GM19438 (cell line): ENCODE data around the gene SPTA1.
"Not testable (repeated sequence)": the region's sequence is repeated elsewhere in the genome, so short reads cannot be mapped to it uniquely, and the experiment has no call there.

Experiments
- ATAC-seq: cut with Tn5 transposase; IDR thresholded peaks from one replicate; pipeline ENCODE4 v1.9.1; 2021; ENCODE audit warnings: low read depth; ENCODE audit not compliant: unreplicated experiment

Gene SPTA1

DNA sequence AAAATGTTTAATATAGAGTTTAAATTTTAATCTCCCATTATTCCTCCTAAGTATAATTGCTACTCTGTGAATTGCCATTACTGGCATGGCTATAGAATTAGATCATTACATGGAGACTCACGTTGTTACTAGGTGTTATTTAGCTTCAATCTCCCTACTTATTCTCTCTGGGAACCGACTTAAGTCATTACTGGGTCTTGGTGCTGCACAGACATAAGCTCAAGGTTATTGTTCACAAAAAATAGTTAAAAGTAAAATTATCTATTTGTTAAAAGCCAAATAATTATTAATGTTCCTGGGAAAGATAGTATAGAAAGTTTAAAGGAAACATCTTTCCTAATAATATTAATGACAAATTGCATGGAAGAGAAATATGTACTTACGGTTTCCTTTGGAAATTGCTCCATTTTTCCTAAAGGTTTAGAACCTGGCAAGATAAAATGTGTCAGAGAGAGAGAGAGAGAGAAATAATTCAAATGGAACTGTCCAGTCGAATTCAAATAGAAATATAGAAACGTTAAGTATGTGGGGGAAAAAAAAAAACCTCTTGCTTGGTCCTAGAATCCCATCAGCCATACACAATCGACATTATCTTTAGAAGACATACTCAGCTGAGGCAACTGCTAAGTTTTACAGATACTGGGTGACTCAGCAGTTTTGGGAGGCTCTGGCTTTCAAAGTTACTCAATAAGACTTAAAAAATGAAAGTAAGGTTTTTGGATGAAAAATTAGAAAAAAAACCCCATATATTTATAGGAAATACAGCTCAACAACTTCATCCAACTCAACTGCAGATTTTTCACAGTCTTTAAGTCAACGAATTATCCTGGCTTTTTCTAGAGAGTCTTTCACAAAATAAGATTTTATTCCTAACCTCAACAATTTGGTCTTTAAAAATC lies at the start of gene SPTA1:
Gene SPTA1, minus strand, starts transcription at position 605 of the 899 bp plus-strand sequence. Its CDS starts 198 bp downstream, at position 407.
- no peak for ATAC-seq

DNA sequence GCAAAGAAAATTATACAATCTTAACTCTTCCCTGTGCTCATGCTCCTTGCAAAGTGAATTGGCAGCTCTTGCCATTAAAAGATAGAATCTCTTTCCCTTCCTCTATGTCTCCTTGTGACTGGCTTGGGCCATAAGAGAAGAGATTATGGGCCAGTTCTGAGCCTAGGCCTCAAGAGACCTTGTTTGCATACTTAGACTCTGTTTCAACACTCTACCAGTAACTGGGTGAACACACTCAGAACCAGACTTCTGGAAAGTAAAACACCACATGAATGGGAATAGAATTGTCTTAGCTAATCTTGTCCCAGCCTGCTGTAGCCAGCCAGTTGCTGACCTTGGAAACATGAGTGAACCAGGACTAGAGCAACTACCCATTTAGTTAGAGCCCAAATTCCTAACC lies 49.3 kb upstream of the SPTA1 start:
- no peak for ATAC-seq

DNA sequence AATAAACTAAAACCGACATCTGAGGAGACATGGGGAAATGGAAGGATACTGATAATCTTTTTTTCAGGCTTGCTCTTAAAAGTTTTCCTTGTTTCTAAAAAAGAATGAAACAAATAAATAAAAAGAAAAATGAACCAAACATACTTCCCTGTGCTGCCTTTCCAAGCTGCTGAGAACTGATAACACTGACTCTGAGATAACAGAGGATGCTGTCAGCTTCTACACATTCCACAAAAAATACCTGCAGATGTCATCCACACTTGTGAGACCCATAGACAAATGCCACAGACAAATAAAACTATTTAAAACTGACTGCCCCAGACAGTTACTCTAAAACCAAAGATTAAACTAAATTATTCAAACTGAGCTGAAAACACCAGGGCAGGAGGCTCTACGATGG lies 46.0 kb upstream of the SPTA1 start:
- no peak for ATAC-seq

DNA sequence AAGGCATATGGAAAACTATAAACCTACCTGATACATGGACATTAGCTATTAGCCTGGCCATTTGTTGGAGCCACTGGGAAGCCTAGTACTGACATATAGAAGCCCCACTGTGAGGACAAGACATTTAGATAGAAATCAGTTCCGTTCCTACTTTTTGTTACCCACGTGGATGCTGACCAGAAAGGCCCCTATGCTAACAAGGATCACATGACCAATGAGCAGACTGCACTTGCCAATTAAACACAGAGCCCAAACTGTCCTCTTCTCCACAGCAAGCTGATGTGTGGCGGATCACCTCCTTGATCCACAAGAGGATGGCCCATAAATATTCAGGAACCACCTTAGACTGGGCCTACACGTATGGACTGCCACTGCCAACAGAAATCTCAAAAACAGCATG lies 45.2 kb upstream of the SPTA1 start:
- no peak for ATAC-seq

DNA sequence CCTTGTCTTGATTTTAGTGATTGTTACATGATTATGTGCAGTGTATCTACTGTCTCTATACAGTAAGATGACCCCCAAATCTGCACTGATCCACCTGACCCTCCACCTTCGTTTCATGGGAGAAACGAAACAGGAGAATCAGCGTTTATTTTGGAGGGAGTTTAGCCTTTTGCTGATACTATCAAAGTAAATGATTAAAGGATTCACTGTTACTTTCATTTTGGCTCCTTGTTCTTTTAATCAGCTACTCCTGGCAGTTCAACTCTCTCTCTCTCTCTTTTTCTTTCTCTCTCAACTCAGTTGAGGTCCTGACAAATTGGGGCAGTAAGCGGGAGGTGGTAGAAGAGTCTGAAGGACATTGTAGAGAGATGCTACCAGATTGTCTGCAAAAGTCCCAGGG lies 43.9 kb upstream of the SPTA1 start:
- ATAC-seq, result no peak

DNA sequence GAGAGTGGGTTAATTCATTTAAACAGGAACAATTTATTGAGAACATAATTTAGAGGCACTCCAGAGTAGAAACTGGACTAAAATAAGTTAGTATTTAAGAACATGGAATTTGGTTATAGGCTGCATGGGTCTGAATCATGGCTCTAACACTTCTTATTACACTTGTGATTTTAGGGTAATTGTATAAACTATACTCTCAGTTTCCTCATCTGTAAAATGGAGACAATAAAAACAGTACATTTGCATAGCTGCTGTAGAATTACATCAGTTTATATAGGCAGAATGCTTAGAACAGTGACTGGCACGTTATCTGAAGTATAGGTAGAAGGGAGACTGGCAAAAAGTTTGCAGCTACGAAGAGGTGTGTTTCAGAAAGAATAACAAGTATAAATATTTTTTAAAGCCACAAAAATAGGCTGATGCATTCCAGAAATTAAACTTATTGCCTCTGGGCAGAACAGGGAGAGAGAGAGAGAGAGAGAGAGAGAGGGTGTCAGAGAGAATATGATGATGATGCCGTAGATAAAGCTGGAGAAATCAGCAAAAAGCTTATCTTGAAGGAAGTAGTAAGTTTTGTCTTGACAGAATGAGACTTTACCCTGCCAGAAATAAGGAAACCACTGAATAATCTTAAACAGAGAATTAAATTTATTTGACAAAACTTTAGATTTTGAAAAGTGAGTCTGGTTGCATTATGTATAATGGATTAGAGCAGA lies 42.2 kb upstream of the SPTA1 start:
- ATAC-seq, result no peak

DNA sequence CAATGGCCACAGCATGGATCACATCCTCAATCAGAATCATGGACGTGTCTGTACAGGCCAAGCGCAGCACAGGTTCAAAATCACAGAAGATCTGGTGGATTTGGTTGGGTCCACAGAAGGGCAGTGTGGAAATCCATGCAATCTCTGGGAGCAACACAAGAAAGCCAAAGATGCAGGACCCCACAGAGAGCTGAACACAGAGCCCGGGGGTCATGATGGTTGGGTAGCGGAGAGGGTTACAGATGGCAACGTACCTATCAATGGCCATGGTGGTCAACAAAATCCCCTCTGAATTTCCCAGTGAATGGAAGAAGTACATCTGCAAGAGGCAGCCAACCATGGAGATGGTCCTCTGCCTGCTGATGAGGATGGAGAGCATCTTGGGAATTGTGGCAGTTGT lies 37.9 kb upstream of the SPTA1 start:
- ATAC-seq, result no peak

DNA sequence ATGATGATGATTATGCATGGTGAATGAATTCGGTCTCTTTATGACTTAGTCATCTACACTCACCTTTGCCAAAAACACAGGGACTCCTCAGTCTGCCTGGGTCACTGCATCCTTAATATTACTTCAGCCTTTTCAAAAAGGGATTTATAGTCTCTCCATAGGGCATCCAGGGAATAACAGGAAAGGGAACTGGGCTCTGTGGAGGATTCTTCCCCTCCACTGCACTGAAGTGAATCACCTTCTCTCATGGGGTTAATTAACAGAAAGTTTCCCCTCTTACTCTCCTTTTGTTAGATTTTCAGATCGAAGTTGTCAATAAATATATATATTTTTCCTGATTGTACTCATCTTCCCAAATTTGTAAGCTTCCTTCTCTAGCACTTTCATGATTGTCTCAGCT lies 34.1 kb upstream of the SPTA1 start, which contains the start of gene OR6K3:
Gene OR6K3, minus strand, starts transcription at position 101 of the 400 bp plus-strand sequence. CDS start 2,605 bp downstream, outside the sequence.
- no peak for ATAC-seq

DNA sequence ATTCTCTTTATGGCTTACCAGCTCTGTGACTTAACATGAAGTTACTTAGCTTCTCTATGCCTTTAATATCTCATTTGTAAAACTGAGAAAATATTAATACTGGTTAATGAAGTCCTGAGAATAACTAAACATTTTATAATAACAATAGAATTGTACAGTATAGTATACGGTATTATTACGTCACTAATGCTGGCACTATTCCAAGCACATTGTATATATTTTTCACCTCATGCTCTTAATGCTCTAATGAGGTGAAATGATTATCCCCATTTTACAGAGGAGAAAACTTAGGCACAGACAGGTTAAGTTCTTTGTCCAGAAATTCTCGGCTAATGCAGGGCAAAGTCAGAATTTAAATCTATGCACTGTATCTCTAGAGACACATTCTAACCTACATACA lies 33.1 kb upstream of the SPTA1 start:
- ATAC-seq, result no peak

DNA sequence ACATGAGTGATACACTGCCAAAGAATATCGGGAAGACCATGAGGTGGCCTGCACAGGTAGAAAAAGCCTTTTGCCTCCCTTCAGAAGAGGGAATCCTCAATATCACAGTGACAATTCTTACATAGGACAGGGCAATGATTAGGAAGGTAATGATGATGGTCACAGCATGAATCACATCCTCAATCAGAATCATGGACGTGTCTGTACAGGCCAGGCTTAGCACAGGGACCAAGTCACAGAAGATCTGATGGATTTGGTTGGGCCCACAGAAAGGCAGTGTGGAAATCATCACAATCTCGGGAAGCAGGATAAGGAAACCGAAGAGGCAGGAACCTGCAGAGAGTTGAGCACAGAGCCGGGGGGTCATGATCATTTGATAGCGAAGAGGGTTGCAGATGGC lies 30.8 kb upstream of the SPTA1 start:
- no peak for ATAC-seq

DNA sequence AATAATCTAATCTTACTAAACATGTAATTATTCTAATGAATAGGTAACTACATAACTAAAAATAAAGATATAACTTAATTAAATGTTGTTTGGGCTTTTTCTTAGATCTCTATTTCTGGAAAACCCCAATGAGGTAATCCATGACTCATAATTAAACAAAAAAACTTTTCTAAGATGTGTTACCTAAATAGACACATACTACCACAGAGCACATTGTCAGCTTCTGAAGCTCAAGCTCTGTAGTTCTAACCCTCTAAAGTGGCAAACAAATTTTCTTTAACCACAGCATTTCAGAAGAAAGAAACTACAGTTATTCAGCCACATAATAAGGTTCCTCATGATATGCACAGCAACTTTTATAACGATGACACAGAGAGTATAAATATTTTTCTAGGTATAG lies 29.8 kb upstream of the SPTA1 start:
- no peak for ATAC-seq

DNA sequence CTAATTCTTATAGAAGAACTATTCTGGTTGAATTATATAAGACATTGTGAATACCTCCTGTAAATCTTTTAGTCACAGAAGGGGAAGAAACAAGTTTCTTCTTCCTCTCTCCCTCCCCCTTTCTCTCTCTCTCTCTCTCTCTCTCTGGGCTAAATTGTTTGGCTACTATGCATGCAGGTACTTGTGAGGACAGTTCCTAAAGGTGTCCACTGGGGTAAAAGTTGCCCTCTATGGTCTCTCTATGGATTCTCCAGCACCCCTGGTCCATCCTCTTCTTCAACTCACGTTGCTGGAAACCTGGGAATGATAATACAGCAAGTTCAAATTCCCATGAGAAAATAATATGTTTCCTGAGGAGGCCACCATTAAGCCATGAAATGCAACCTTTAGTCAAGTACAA lies 28.2 kb upstream of the SPTA1 start:
- no peak for ATAC-seq

DNA sequence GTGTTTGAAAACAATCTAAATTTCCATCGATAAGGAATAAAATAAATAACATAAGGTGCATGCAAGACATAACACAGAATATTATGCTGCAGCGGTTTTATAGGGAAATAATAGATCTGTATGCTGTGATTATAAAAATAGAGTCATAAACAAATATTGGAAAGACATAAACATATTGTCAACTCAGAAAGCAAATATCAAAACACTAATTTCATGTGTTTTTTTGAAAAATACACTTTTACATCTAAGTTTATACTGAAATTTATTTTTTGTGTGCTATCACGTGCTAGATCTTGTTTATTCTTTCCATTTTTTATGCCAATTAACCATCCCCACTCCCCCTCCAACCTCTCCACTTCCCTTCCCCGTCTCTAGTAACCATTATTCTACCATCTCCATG lies 24.6 kb upstream of the SPTA1 start:
- ATAC-seq, result no peak

DNA sequence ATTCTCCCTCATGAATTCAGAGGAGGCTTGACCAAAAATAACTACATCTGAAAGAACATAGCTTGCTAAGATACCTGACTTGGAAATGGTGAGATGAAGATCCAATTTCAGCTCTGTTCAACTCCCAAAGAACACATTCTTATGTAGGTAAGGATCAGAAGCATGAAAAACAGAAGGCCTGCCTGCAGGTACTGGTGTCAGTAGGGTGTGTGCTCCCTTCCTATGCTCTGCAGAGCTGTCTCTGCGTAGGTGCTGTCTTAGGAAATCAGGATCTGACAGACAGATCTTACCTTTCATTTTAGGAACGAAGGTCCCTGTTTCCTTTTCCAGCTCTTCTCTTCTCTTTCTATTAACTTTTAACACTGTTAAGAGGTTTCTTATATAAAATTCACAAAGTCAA lies 19.6 kb upstream of the SPTA1 start:
- no peak for ATAC-seq

DNA sequence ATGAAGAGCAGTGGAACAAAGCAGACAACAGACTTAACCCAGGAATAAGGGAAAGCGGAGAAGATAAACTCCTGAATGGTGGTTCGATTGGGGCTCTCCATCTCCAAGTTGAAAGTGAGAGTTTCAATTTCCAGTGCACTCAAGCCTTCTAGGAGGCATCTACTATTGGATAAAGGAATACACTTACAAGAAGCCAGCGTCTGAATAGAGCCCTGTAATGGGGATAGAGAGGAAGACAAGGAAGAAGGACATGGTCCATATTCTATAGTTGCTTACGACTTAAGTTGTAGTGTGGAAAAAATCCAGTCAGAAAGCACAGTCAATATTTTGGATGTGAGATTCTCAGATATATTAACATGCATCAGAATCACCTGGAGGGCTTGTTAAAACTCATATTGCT lies 14.0 kb upstream of the SPTA1 start, which contains the start of gene OR6K2:
Gene OR6K2, minus strand, starts transcription at position 101 of the 400 bp plus-strand sequence. Its CDS starts 0 bp downstream, at position 101.
- no peak for ATAC-seq

DNA sequence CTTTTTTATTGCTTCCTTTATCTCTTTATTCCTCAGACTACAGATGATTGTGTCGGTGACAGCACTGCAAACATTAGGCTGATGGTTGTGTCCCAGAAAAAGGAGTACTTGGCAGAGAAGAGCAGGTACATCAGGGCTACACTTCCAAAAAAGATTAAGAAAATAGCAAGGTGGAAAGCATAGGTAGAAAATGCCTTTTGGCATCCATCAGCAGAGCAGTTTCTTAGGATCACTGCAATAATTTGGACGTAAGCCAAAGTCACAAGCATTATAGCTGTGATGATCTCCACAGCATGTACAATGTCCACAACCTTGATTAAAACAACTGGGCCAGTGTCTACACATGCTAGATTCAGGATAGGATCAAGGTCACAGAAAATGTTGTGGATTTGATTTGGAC lies 8.1 kb upstream of the SPTA1 start:
- no peak for ATAC-seq

DNA sequence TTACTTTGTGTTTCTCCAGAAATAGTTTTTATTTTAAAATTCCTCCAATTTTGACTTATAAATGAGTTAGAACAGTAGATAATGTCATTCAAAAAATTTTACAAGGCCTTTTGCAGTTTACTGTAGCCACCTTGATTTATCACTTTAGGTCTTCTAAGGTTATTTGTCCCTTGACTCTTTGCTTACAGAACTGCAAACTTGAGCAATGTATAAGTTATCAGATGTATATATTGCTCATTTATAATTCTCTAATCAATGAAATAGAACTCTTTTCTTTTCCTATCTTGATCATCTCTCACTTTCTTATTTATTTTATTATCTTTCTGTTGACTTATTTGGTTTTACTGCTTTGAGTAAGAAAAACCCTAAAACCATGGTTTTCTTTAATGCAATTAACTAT lies 5.8 kb upstream of the SPTA1 start:
- ATAC-seq, result no peak

DNA sequence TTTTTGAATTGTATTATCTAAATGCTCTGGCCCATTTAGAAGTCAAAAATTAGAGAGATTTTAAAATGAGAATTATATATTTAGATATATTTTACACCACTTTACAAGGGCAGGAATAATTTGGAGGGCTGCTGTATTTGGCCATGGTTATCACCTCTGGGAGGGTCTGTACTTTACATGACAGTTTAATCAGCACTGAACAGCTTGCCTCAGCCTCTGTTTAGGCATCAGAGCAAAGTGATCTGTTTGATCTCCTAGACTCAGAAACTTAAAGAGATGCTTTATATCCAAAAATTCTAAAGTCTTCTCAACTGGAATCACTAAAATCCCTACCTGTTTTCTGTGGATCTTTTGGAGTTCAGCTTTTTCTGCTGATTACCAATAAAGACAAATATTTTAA lies 5.4 kb upstream of the SPTA1 start:
- ATAC-seq, result no peak

DNA sequence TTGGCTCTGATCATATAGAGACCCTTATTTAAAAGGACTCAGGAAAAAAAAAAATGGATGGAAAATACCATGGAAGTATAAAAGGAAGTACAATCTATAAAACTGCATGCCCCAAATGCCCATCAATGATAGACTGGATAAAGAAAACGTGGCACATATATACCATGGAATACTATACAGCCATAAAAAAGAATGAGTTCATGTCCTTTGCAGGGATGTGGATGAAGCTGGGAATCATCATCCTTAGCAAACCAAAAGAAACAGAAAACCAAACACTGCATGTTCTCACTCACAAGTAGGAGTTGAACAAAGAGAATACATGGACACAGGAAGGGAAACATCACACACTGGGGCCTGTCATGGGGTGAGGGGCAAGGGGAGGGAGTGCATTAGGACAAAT lies 4.6 kb upstream of the SPTA1 start:
- ATAC-seq, result not testable (repeated sequence)

DNA sequence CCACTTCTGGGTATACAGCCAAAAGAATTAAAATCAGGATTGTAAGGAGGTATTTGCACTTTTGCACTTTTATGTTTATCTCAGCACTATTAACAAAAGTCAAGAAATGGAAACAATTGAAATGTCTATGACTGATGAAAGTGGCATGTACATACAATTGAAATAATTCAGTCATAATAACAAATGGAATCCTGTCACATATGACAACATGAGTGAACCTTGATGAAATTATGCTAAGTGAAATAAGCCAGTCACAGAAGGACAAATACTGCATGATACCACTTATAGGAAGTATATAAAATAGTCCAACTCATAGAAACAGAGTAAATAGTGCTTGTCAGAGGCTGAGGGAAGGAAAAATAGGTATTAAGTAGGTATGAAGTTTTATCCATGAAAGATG lies 3.4 kb upstream of the SPTA1 start:
- no peak for ATAC-seq

DNA sequence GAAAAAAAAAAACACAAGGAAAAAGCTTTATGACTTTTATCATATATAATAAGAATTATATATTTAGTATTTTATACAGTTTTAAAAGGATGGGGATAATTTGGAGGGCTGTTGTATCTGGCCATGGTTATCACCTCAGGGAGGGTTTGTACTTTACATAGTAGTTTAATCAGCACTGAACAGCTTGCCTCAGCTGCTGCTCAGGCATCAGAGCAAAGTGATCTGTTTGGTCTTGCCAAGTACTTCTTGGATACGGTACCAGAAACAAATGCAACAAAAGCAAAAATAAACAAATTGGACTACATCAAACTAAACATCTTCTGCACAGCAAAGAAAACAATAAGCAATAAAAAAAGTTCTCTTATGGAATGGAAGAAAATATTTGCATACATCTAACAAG lies 2.6 kb upstream of the SPTA1 start:
- no peak for ATAC-seq

DNA sequence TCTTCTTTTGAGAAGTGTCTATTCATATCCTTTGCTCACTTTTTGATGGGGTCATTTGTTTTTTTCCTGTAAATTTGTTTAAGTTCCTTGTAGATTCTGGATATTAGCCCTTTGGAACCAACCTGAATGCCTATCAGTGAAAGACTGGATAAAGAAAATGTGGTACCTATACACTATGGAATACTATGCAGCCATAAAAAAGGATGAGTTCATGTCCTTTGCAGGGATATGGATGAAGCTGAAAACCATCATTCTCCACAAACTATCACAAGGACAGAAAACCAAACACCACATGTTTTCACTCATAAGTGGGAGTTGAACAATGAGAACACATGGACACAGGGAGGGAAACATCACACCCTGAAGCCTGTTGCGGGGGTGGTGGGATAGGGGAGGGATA lies 1.8 kb upstream of the SPTA1 start:
- not testable (repeated sequence) for ATAC-seq
